NCI-H524 treated with DMSO at 0.1 percent for 48 hours (cell line): ENCODE measurements around the gene TUBA3C.
"Not testable (repeated sequence)": the region's sequence is repeated elsewhere in the genome, so short reads cannot be mapped to it uniquely, and the experiment has no call there.

Source experiments
- DNase-seq: peaks from one replicate; lab custom pipeline; 2025; lab: John Stamatoyannopoulos, UW

TUBA3C gene

GRCh38 chr13:19181621-19182485 lies at the start of gene TUBA3C:
Gene TUBA3C, minus strand, starts transcription at chr13:19181824. Its CDS starts 77 bp downstream, at chr13:19181747.
- DNase-seq = no peak

GRCh38 chr13:19207413-19207812 lies 25.8 kb upstream of the TUBA3C start:
- not testable (repeated sequence) for DNase-seq

DNA sequence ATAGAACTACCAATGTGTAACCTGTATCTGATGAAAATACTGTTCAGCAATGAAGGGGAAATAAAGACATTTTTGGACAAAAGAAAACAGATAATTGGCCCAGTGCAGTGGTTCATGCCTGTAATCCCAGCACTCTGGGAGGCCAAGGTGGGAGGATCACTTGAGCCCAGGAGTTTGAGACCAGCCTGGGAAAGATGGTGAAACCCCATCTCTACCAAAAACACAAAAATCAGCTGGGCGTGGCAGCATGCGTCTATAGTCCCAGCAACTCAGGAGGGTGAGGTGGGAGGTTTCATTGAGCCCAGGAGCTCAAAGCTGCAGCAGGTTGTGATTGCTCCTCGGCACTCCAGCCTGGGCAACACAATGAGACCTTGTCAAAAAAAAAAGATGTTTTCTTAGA lies 11.0 kb upstream of the TUBA3C start:
- not testable (repeated sequence) for DNase-seq

DNA sequence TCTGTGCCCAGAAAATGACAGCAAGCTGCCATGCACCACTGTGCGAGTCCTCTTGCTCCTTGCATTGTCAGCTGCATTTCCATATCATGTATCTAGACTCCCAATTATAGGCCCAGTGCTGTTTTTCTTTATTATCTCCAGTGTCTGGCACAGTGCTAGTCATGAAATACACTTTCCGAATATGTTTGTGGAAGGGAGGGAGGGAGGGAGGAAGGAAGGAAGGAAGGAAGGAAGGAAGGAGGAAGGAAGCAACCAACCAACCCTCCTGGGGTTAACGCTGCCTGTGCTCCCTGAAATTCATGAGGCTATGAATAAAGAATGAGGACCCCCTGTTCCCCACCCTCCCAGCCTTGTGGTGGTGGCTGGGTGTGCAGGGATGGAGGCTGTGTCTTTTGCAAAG lies 8.3 kb upstream of the TUBA3C start:
- not testable (repeated sequence) for DNase-seq

GRCh38 chr13:19189368-19189767 lies 7.7 kb upstream of the TUBA3C start:
- not testable (repeated sequence) for DNase-seq

- DNase-seq = no peak
Observed at GRCh38 chr13:19185865-19186645, 4.4 kb upstream of the TUBA3C start.

GRCh38 chr13:19185086-19185864 lies 3.7 kb upstream of the TUBA3C start:
- no peak for DNase-seq

DNA sequence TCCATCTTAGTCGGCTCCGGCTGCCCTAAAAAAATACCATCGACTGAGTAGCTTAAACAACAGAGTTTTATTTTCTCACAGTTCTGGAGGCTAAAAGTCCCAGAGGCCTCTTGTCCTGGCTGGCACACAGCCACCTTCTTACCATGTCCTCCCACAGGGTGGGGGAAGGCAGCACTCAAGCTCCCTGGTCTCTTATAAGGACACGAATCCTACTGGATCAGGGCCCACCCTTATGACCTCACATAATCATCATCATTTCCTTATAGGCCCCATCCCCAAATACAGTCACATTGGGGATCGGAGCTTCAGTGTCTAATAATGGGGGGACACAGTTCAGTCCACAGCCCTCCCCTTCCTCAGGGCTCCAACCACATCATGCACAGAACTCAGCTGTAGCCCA lies 2.6 kb upstream of the TUBA3C start:
- no peak for DNase-seq

GRCh38 chr13:19183676-19184075 lies 2.1 kb upstream of the TUBA3C start:
- no peak for DNase-seq

GRCh38 chr13:19182536-19182935 lies 912 bp upstream of the TUBA3C start:
- no peak for DNase-seq

DNA sequence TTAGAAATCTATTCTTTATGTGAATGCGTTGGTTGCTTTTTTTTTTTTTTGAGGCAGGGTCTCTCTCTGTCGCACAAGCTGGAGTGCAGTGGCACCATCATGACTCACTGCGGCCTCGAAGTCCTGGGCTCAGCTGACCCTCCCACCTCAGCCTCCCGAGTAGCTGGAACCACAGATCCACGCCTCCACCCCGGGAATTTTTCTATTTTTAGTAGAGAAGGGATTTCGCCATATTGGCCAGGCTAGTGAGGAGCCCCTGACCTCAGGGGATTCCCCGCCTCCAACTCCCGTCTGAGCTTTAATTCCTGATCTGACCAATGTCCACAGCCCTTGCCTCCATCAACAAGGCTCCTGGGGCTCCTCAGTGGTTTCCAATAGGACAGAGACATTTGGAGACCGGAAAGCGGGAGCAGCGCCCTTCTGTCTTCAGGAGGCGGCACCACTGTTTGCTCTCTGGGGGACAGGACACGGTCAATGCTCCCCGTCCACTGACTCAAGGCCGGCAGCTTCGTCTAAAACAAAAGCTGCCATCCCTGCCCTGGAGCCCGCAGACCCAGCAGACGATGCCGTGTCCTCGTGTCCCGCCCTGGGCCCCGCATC lies 503 bp downstream of the TUBA3C start:
- DNase-seq = no peak

DNA sequence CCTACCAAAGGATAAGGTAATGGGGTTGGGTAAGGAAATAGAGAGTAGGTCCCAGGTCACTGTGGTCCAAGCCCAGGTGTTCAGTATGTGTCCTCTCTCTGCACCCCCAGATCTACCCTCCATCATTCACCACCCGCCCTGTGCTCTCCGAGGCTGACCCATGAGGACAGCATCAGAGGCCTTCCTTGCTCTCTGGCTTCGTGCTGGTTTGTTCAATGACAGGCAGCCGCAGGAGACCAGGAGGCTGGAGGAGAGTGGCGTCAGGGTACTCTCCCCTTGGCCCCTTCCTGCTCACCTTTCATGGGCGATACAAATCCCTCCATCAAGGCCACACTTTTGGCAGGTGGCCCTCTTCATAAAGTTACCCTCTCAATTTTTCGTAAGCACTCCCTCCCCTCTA lies 1.7 kb downstream of the TUBA3C start:
- DNase-seq = no peak

- DNase-seq = no peak
Observed at GRCh38 chr13:19178901-19179593, 2.6 kb downstream of the TUBA3C start.

GRCh38 chr13:19176981-19177776 lies 4.4 kb downstream of the TUBA3C start:
- DNase-seq = not testable (repeated sequence)

DNA sequence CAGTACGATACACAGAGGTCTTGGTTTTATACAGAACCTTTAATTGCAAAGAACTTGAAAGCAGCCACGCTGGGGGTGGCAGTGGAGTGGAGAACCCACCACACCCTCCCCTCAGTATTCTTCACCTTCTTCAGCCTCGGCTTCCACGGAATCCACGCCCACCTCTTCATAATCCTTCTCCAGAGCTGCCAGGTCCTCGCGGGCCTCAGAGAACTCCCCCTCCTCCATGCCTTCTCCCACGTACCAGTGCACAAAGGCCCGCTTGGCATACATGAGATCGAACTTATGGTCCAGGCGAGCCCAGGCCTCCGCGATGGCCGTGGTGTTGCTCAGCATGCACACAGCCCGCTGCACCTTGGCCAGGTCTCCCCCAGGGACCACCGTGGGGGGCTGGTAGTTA lies 7.9 kb downstream of the TUBA3C start:
- no peak for DNase-seq

DNA sequence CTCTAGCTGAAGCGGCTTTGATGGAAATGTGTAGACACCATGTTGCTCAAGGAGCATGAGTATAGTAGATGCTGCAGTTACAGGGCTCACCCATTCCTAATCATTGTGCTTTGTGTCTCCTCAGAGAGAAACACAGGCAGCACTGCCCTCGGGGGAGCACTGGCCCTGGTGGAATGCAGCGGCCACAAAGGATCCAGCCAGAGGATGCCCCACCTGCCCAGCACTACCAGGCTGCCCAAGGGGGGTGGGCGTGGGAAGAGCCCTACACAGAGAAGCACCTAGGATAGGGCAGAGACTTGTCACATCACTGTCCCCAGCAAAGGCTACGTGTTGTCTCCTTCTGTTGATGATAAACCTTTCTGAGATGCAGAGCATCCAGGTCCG lies 9.0 kb downstream of the TUBA3C start:
- no peak for DNase-seq

GRCh38 chr13:19172007-19172646 lies 9.5 kb downstream of the TUBA3C start:
- DNase-seq = no peak

GRCh38 chr13:19171563-19171962 lies 10.1 kb downstream of the TUBA3C start:
- DNase-seq = no peak

DNA sequence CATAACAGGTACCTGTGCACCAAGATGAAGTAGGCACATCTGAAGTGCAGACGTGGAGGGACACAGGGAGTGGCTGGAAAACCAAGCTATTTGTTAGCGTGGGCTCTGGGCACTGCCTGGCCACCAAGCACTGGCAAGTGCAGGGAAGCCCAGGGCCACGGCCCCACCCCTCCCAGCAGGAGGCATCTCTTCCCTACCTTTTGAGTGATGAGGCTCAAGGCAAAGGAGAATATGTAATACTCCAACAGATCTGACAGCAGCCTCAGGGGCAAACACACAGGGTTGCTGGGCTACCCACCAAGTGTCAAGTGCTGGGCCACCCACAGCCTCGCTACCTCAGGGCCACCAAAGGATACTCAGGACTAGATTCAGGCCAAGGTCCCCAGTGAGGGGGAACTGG lies 11.6 kb downstream of the TUBA3C start:
- DNase-seq = no peak

DNA sequence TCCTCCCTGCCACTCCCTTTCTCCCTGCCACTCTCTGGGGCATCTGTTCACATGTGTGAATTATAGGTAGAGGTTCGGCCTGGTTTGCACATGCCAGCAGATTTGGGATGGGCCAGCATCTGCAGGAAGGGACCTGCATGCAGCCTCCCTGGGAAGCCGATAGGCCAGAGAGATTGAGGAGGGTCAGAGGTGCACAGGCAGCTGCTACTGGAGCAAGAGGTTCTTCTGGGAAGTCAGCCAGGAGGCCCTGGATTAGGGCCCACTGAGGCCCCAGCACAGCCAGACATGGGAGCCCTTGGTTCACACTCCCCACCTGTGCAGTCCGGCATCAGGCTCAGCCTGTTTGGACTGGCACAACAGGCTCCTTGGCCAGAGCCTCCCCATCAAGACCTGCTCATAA lies 12.1 kb downstream of the TUBA3C start:
- no peak for DNase-seq
